Embryonic facial prominence (tissue), 1 donor: ENCODE data around the gene ADCY2.

Experiments
- DNase-seq: peaks from one replicate; pipeline ENCODE4 v3.0.0-alpha.2; 2016; ENCODE audit errors: extremely low spot score

Gene ADCY2

DNA sequence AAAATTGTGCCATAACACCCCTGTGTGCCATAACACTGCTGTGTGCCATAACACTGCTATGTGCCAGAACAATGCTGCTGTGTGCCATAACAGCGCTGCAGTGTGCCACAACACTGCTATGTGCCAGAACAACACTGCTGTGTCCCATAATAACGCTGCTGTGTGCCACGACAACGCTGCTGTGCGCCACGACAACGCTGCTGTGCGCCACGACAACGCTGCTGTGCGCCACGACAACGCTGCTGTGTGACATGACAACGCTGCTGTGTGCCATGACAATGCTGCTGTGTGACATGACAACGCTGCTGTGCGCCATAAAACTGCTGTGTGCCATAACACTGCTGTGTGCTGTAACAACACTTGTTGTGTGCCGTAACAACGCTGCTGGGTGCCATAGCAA lies 429.1 kb downstream of the ADCY2 start:
- no peak for DNase-seq

GRCh38 chr5:7825630-7826029 lies 429.7 kb downstream of the ADCY2 start:
- no peak for DNase-seq

- DNase-seq = no peak
Measured at GRCh38 chr5:7827610-7828009, 431.7 kb downstream of the ADCY2 start.

- DNase-seq = no peak
Measured at GRCh38 chr5:7828269-7828668, 432.3 kb downstream of the ADCY2 start.

DNA sequence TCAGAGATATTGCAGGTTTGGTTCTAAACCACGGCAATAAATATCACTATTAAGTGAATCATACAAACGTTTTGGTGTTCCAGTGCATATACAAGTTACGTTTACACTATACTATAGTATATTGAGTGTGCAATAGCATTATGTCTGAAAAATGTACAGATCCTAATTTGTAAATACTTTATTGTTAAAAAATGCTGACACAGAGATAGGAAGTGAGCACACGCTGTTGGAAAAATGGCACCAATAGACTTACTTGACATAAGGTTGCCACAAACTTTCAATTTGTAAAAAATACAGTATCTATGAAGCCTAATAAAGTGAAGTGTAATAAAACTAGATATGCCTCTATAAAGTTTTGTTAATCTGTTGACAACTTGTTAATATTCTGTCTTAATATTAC lies 439.0 kb downstream of the ADCY2 start:
- DNase-seq = no peak

- DNase-seq = no peak
Measured at GRCh38 chr5:7837403-7837802, 441.5 kb downstream of the ADCY2 start.

DNA sequence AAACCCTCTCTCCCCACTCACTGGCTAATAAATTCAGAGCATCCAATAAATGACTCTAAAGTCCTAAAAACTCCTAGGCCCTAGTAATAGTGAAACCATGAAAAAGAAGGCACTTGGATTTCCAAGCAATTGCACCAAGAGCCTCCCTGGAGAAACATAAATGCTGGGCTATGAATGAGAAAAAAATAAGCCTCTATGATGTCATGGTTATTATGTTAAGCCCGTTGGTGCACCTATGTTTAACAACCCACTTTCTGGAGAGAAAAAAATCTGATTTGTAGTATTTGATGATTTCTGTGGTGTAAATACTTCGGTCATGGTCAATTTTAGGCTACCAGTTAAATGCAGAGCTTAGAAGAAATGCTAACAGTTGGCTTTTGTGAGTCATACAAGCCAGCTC lies 446.6 kb downstream of the ADCY2 start:
- DNase-seq = no peak

- no peak for DNase-seq
Measured at GRCh38 chr5:7844901-7845300, 449.0 kb downstream of the ADCY2 start.

DNA sequence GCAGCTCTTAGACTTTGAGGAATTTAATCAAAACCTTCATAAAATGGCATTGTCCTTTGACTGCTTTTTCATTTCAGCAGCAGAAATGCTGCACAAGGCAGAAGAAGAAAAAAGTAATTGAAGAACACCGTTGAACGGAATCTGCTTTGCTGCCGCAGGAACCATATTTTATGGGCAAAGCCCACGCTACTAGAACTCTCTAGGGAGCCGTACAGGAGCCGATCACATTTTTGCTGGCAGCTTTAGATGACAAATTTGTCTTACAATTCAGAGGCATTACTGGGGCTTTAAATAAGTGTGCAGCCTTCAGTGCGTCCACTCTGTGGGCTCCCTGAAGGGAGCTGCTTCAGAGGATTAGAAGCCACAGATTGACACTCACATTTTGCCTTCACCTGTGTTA lies 449.6 kb downstream of the ADCY2 start:
- no peak for DNase-seq

DNA sequence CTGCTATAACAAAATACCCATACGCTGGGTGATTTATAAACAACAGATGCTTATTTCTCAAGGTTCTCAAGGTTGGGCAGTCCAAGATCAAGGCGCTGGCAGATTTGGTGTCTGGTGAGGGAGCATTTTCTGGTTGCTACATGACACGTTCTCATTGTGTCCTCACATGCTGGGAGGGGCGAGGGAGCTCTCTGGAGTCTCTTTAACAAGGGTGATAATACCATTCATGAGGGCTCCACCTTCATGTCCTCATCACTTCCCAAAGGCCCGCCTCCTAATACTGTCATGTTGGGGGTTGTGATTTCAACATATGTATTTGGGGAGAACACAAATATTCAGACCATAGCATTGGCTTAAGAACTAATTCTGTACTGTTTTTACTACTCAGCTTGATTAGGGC lies 450.4 kb downstream of the ADCY2 start:
- DNase-seq = no peak

GRCh38 chr5:7848296-7848695 lies 452.4 kb downstream of the ADCY2 start:
- DNase-seq = no peak

GRCh38 chr5:7849681-7850394 lies 453.9 kb downstream of the ADCY2 start:
- no peak for DNase-seq

- peak; percentile 28 for DNase-seq
Measured at GRCh38 chr5:7850395-7851239, 454.7 kb downstream of the ADCY2 start, which contains the start of gene CFAP90. CFAP90 (minus strand) TSS chr5:7851133; CDS start chr5:7851021, 112 bp downstream.

DNA sequence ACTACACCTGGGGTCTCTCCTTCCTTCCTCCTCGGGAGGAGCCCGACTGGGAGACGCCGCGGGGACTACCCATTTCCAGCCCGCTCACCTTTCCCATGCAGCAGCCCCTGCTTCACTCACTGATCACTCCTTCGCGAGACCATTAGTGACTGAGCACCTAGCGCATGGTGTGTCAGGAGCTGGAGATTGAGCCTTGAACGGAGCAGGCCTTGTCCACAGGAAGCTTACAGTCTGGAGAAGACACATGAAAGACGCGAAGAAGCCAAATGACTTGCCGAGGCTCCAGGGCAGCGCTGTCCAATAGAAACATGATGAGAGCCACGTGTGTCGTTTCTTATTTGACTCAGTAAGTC lies 455.3 kb downstream of the ADCY2 start:
- no peak for DNase-seq

DNA sequence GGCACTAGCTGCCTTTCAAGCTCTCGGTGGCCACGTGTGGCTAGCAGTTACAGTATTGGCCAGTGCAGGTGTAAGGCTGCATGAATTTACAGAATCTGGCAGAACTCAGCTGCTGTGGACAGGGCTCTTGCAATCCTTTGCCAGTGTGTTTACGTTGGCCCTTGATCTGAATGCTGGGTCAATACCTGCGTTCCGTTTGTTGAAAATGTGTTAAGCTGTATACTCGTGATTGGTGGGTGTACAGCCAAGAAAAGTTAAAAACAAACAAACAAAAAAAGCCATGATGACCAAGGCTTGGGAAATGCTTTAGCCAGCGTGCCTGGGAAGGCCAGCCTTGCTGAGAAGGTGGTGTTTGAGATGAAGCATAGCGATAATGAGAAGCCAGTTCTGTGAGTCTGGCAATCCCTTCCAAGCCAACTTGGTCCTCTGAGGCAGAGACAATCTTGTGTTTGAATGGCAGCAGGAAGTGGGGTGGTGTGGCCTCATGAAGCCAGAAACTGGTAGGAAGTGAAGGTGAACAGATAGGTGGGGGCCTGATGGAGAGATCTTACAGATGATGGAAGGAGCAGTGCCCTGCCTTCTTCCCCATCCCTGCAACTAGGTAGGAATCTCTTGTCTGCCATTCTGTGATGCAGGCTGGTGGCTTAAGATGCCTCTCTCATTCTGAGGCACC lies 455.8 kb downstream of the ADCY2 start:
- no peak for DNase-seq

DNA sequence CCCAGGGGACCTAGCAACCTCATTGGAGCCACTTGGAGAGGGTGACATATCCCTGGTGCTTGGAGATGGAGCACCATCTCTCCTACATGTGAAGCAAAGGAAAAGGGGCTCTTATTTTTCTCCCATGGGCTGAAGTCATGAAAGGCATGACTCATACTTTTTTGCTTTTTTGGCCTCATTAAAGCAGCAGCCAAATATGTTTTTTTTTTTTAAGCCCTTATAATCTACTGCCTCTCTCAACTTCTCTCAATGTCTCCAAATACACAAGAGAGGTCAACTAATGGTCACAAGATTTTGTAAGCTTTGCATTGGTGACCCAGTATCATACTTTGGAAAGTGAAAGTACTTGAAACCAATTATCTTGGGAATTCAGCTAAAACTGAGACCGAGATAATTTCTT lies 456.6 kb downstream of the ADCY2 start:
- DNase-seq = no peak

DNA sequence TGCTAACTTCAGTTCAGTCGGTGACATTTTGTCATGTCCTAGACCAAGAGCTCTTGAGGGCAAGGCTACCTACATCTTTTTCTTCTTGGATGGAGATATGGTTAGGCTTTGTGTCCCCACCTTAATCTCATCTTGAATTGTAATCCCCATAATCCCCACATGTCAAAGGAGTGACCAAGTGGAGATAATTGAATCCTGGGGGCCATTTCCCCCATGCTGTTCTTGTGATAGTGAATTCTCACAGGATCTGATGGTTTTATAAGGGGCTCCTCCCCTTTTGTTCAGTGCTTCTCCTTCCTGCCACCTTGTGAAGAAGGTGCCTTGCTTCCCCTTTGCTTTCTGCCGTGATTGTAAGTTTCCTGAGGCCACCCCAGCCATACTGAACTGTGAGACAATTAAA lies 457.1 kb downstream of the ADCY2 start:
- DNase-seq = no peak

DNA sequence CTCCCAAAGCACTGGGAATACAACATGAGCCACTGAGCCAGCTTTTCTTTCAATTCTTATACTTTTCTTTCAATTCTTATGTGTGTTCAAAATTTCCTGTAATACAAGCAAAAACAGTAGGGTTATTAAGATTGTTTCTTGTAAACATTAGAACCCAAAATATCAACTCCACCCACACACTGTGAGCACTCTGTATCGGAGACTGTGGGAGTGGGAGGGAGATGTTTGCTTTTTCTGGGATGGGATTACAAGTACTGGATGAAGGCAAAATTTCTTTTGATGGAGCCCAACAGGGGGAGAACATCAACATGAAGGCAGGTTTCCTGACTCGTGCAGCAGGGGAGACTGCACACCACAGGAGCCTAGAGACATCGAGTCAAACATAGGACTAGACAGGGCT lies 459.7 kb downstream of the ADCY2 start:
- no peak for DNase-seq

DNA sequence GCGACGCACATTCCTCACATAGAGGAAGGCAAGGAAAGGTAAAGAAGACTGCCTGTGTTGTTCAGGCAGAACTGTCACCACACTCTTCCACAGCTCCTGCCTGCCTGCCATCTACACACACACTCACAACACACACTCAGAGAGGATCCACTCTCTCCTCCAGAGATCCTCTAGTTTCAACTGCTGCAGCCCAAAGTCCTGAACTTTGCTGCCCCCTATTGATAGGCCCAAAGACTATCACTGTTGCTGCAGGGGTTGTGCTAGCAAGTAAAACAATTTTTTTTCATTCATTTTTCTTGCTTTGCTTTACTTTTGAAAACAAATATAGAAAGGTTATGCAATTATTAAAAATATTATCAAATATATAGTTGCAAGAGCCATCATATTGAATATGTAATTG lies 460.9 kb downstream of the ADCY2 start:
- peak; percentile 7 for DNase-seq

DNA sequence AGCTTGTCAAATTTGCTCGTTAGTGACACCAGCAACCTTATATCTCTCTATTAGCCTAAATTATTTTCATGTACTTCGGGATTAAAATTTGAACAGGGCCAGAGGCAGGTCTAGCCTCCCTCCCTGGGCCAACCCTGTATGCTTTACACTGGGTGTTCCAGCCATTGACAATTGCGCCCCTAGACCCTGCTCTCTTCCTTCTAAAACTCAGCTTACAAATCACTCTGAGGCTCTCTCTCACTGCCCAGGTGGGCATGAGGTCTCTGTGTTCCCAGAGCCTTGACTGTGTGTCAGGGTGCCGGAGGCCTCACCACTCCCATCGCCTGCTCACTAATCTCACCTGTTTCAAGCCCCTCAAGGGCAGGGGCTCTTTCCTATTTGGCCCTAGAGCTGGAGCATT lies 461.4 kb downstream of the ADCY2 start:
- no peak for DNase-seq

GRCh38 chr5:7857926-7858632 lies 462.1 kb downstream of the ADCY2 start:
- DNase-seq = no peak

DNA sequence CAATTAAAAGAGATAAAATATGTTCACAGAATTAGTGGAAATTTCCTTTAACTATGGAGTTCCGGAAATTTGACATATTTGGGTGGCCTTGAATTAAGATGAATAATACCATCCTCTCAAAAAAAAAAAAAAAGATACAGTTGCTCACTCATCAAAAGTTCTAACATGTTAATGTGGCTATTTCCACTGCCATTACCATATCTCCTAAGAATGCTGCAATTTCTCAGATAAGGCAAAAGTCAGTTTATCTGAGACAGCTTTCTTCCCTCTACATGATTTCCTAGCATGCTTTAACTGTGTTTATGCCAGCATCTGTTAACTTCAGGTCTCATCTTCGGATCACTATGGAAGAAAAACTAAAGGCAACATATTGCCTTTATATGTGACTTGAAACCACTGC lies 470.3 kb downstream of the ADCY2 start:
- DNase-seq = no peak
